ENCODE results near the gene APOF.
"Not testable (repeated sequence)": the region's sequence is repeated elsewhere in the genome, so short reads cannot be mapped to it uniquely, and the experiment has no call there.

Gene APOF

GRCh38 chr12:56333679-56334489 lies 28.8 kb downstream of the APOF start, which contains the start of gene PAN2:
PAN2 (minus strand) TSS chr12:56334000; CDS start chr12:56333094, 906 bp downstream.
- peak; percentile 87 to 94 for DNase-seq (ENCODE audit: extremely low read depth in 1 of 2, low read depth in 1 of 2)

DNA sequence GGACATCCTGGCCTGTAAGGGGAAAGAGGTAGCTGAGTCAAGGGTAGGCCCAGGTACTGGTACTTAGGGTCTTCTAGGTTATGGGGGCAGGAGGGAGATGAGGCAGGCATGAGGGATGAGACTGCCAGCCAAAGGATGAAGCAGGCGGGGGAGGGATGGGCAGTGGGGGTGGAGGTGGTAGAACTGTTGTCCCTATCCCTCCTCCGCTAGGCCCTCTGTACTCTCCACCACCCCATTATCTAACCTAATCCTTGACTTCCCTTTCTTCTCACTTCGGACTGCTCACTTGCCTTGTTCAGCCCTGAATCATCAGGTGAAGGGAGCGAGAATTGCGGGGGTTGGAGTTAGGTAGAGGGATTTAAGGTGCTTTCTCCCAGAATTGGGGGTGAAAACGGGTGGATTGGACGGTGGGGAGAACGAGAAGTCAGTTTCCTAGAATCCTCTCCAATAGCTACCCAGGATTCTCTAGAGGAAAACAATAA lies 29.4 kb downstream of the APOF start:
- no peak for DNase-seq (ENCODE audit: extremely low read depth in 1 of 2, low read depth in 1 of 2)

DNA sequence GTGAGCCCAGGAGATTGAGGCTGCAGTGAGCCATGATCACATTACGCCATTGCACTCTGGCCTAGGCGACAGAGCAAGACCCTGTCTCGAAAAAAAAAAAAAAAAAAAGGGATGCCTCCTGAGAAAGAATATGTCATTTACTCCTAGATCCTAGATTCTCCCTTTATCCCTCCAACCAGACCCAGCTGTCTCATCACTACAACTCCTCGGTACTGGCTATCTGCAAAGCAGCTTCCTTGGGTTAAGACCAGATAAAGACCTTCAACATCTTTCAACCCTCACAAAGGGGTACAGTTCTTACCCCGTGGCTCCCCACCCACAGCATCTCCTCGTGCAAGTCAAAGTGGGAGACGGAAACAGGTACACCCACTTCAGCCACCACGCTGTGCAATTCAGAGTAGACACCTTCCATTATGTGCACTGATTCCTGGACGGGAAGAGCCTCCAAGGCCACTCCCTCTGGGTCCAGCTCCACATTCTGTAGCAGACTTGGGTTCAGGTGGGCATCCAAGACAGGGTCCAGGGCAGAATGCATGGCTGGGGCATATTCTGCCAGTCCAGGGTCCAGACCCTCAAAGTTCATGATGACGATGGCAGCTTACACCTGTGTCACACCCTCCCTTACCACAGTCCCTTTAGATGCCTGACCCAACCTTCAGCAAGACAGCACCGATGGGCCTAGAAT lies 30.0 kb downstream of the APOF start:
- DNase-seq (ENCODE audit: extremely low read depth in 1 of 2, low read depth in 1 of 2), result no peak

DNA sequence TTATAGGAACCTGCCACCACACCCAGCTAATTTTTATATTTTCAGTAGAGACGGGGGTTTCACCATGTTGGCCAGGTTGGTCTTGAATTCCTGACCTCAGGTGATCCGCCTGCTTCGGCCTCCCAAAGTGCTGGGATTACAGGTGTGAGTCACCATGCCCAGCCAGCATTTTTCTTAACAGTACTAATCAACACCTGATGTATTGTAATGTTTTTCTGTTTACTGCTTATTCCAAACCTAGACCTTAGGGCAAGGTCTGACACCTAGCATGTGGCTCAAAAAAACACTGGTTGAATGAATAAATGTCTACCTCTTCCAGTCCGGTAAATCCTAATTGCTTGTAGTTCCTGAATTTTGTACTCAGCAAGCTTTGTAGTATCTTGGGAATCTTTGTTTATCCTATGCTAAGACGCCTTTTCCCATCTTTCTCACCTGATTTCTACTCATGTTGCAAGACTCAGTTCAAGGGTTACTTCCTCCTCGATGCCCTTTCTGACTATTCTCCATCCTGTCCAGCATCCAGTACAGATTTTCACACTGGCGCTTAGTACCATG lies 31.6 kb downstream of the APOF start:
- DNase-seq (ENCODE audit: extremely low read depth in 1 of 2, low read depth in 1 of 2), result no peak

GRCh38 chr12:56326533-56326932 lies 36.1 kb downstream of the APOF start:
- no peak for DNase-seq (ENCODE audit: extremely low read depth in 1 of 2, low read depth in 1 of 2)

GRCh38 chr12:56326126-56326525 lies 36.5 kb downstream of the APOF start:
- DNase-seq (ENCODE audit: extremely low read depth in 1 of 2, low read depth in 1 of 2), result no peak

GRCh38 chr12:56324206-56324605 lies 38.5 kb downstream of the APOF start:
- DNase-seq (ENCODE audit: extremely low read depth in 1 of 2, low read depth in 1 of 2), result no peak

GRCh38 chr12:56321610-56322009 lies 41.0 kb downstream of the APOF start:
- not testable (repeated sequence) for DNase-seq (ENCODE audit: extremely low read depth in 1 of 2, low read depth in 1 of 2)

DNA sequence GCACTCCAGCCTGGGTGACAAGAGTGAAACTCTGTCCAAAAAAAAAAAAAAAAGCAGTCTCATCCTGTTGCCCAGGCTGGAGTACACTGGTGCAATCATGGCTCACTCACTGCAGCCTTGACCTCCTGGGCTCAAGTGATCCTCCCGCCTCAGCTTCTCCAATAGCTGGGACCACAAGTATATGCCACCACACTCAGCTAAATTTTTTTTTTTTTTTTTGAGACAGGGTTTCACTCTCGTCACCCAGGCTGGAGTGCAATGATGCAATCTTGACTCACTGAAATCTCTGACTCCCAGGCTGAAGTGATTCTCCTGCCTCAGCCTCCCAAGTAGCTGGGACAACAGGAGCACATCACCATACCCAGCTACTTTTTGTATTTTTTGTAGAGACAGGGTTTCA lies 41.6 kb downstream of the APOF start:
- no peak for DNase-seq (ENCODE audit: extremely low read depth in 1 of 2, low read depth in 1 of 2)

GRCh38 chr12:56317675-56318074 lies 45.0 kb downstream of the APOF start:
- DNase-seq (ENCODE audit: extremely low read depth in 1 of 2, low read depth in 1 of 2), result no peak

DNA sequence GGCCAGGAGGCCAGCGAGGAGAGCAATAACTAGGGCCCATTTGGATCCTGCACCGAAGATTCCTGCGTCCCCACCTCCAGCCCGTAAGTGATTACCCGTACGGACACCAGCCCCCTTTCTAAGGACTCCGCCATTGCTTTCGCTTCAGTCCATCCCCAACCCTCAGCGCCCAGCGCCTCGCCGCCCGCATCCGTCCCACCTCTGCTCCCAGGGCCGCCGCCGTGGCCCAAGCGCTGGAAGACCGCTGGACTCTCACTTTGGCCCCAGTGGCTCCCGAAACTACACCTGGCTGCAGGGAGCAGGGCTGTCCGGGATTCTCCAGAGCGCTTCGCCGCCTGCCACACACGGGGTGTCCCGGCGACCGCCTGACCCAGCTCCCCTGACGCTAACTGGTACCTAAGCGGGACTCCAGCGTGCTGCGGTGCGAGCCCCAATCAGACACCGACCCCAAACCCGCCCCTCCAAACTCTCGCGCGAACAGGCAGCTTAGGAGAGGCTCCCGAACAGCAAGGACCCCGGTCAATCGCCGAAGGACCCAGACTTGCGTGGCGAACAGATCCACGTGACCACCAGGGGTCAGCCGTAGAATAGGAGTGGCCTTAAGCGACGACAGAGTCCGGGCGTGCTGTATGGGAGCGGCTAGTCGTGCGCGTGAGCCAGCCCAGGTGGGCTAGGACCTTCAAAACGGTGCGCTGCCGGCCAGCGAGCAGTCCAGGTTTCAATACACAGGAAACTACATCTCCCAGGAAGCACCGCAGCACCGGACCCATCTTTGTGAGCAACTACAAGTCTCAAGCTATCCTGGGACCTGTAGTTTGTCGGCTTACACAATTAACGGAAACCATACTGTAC lies 46.8 kb downstream of the APOF start, which contains the start of gene CNPY2:
Gene CNPY2 (minus strand): TSS at position 367 of the 852 bp plus-strand sequence. CDS start 771 bp downstream, outside the sequence.
- peak; percentile 93 to 98 for DNase-seq (ENCODE audit: extremely low read depth in 1 of 2, low read depth in 1 of 2)

DNA sequence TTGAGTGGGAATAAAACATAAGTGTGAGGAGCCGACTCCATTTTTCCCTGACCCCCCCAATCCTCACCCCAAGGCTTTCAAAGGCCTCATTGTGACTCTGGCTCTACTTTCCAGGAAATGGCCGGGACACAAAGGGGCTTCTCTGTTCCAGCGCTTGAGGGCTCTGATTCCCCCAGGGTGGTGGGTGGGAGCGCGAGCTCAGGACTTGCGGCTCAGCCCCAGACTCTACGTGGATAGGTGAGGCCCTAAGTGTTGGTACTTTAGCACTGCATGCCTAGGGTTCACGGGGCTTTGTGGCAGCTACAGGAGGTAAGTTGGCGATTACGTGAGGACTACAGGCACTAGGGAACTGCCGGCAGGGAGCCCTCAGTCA lies 47.4 kb downstream of the APOF start:
- DNase-seq (ENCODE audit: extremely low read depth in 1 of 2, low read depth in 1 of 2), result no peak

DNA sequence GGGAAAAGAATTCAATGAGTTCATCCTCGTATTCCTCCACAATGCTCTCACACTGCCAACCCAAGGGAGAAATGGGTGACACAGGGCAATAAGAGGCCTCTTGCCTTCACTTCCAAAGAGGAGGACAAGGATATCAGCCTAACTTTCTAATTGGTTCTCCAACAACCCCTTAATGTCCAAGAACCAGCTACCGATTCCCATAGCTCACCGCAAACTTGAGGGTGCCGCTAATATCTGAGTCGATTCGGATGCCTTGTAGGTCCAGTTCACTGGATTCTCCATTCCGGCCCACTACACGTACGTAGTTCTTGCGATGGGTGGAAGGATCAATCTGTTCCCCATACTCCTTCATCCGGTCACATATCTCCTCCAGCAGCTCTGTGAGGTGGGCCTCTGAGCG lies 51.7 kb downstream of the APOF start:
- no peak for DNase-seq (ENCODE audit: extremely low read depth in 1 of 2, low read depth in 1 of 2)

Data from stimulated activated CD8-positive, alpha-beta memory T cell treated with anti-CD3 and anti-CD28 coated beads, Interleukin-7, amount 100 ng/mL, for 48 hours (primary cell).